GM12878 (cell line): Measurements from ENCODE around the gene ANKRD30BL. TPM values are rescaled to one million over a fixed set of nuclear protein-coding genes. Genes with fewer than 3 reads are reported as not detected.
"Not testable (repeated sequence)": the region's sequence is repeated elsewhere in the genome, so short reads cannot be mapped to it uniquely, and the experiment has no call there.

Experiments used
- ATAC-seq: fragments of 200-7000 bp; cut with Tn5 transposase; 3 replicates; pipeline ENCODE4 v1.9.1; 2020; ENCODE audit warnings: mild to moderate bottlenecking, moderate library complexity
- BruUV-seq: library from RNA; stranded (reverse); fragments of 400-500 nt; replicated peaks from 2 replicates; lab custom pipeline; 2021; lab: Mats Ljungman, UMichigan
- CTCF ChIA-PET: fragments of 300-600 bp; sonication (Branson Sonifier 250); formaldehyde crosslinking; extraction: SDS; loops from one replicate; lab custom pipeline; 2021; ENCODE audit warnings: inconsistent platforms; lab: Yijun Ruan, JAX
- POLR2A ChIA-PET: fragments of 350-600 bp; formaldehyde crosslinking; extraction: SDS; loops from one replicate; lab custom pipeline; 2021; ENCODE audit warnings: inconsistent platforms; lab: Charles Lee
- RAD21 ChIA-PET: fragments of 300-600 bp; sonication (Branson Sonifier 250); formaldehyde crosslinking; loops from one replicate; lab custom pipeline; 2023; ENCODE audit warnings: antibody characterized with exemption; ENCODE audit not compliant: unreplicated experiment; lab: Charles Lee
- SMC1A ChIA-PET: fragments of 300-600 bp; sonication (Branson Sonifier 250); formaldehyde crosslinking; loops from one replicate; lab custom pipeline; 2023; ENCODE audit not compliant: unreplicated experiment, uncharacterized antibody; lab: Charles Lee
- DNase-seq: peaks from one replicate; pipeline ENCODE4 v3.0.0-alpha.2; 2011; ENCODE audit warnings: low read depth, low spot score
- FAIRE-seq: peaks from 3 replicates; lab custom pipeline; 2011; peaks lifted over from hg19 to GRCh38; lab: Jason Lieb, UNC
- H2AFZ ChIP-seq: 2 replicates; pipeline ENCODE4 v1.6.0; 2011; ENCODE audit warnings: low read depth, low read length, control low read depth; ENCODE audit not compliant: control insufficient read depth
- H3K27ac ChIP-seq: 2 replicates; pipeline ENCODE4 v1.5.1; 2011; ENCODE audit warnings: control low read depth; ENCODE audit not compliant: control insufficient read depth, insufficient read depth
- H3K27me3 ChIP-seq, 2 experiments: replicated peaks in 1 of 2; 2 replicates each; pipeline versions ENCODE4 v1.6.0 to v1.6.1; 2011; ENCODE audit warnings: low read length in 1 of 2; ENCODE audit not compliant: control insufficient read depth in 2 of 2, insufficient read depth in 2 of 2
- H3K36me3 ChIP-seq, 2 experiments: 2 replicates each; pipeline ENCODE4 v1.5.1; 2011; ENCODE audit warnings: low read length in 1 of 2; ENCODE audit not compliant: control insufficient read depth in 2 of 2, insufficient read depth in 2 of 2
- H3K4me1 ChIP-seq: 2 replicates; pipeline ENCODE4 v1.6.1; 2011; ENCODE audit warnings: mild to moderate bottlenecking, low read length, moderate library complexity, mixed read lengths; ENCODE audit not compliant: control insufficient read depth, insufficient read depth
- H3K4me2 ChIP-seq: 2 replicates; pipeline ENCODE4 v1.6.0; 2011; ENCODE audit warnings: control low read depth; ENCODE audit not compliant: control insufficient read depth, insufficient read depth
- H3K4me3 ChIP-seq: fragments of 200-600 bp; sonication (generic); 2 replicates; pipeline ENCODE4 v1.5.1; 2016
- H3K79me2 ChIP-seq: 2 replicates; pipeline ENCODE4 v1.6.0; 2011; ENCODE audit warnings: low read length; ENCODE audit not compliant: control insufficient read depth, insufficient read depth
- H3K9ac ChIP-seq: 2 replicates; pipeline ENCODE4 v1.8.0; 2011; ENCODE audit warnings: low read length, control low read depth, mixed read lengths; ENCODE audit not compliant: control insufficient read depth, insufficient read depth
- H3K9me3 ChIP-seq: replicated peaks from 3 replicates; pipeline ENCODE4 v1.5.1; 2011; ENCODE audit warnings: mild to moderate bottlenecking, low read length; ENCODE audit not compliant: control insufficient read depth, insufficient read depth
- H4K20me1 ChIP-seq: 2 replicates; pipeline ENCODE4 v1.6.0; 2011; ENCODE audit not compliant: control insufficient read depth, insufficient read depth
- MEF2B ChIP-seq: fragments of 450-650 bp; IDR thresholded peaks from 2 replicates; pipeline ENCODE4 v1.6.1; 2018; ENCODE audit warnings: mild to moderate bottlenecking, moderate library complexity; ENCODE audit not compliant: partially characterized antibody, poor library complexity, severe bottlenecking
- MTA2 ChIP-seq: fragments of 450-650 bp; IDR thresholded peaks from 2 replicates; pipeline ENCODE4 v1.6.1; 2016; ENCODE audit warnings: low read depth, mild to moderate bottlenecking, moderate library complexity
- WGBS: methylation state at CpG from one replicate; pipeline ENCODE4 v1.1.6; 2016; ENCODE audit warnings: low lambda C conversion rate; ENCODE audit not compliant: insufficient replicate concordance, insufficient coverage; ENCODE audit errors: missing lambda C conversion rate; 5-methylcytosine and 5-hydroxymethylcytosine counted together
- in situ Hi-C: fragments of 300-500 bp; cut with MboI; formaldehyde crosslinking; loops from 9 replicates; pipeline ENCODE4 v1.14.3; 2018; ENCODE audit warnings: mixed read lengths
- intact Hi-C: fragments of 100-400 bp; cut with micrococcal nuclease; formaldehyde crosslinking; loops from one replicate; pipeline ENCODE4 v1.14.2; 2022; ENCODE audit not compliant: unreplicated experiment
- polyA plus RNA-seq, 11 experiments: library from polyadenylated mRNA; depleted of rRNA in 4 of 11; unstranded in 6 of 11; stranded (reverse) in 5 of 11; fragments of >200 nt; fragmentation: Nextera tagmentation in 4 of 11; fragmentation: Illumina TruSeq in 1 of 11; extraction: Ambion mirVana in 4 of 11; extraction: Trizol in 1 of 11; gene quantifications; 1 replicate in 1 of 11; 2 replicates in 10 of 11; pipeline versions ENCODE4 v1.2.1 to v1.2.3, GENCODE V29; 2011 to 2016; ENCODE audit warnings: inconsistent platforms in 2 of 11, missing spikeins in 2 of 11, low read depth in 1 of 11
- total RNA-seq, 4 experiments: library from RNA; depleted of rRNA in 3 of 4; stranded (reverse); fragments of >200 nt in 3 of 4; fragmentation: Illumina TruSeq in 1 of 4; extraction: Trizol in 1 of 4; gene quantifications; 2 replicates each; pipeline versions ENCODE4 v1.2.1 to v1.2.3, GENCODE V29; 2013 to 2021

Gene ANKRD30BL
- total and polyA plus RNA-seq, 10 of the 15 experiments (the other 5 are each of a cell fraction or from before 2014, with no cell fraction given) = 0.04 to 6.9 (median 0.12) TPM; not detected in 2

DNA sequence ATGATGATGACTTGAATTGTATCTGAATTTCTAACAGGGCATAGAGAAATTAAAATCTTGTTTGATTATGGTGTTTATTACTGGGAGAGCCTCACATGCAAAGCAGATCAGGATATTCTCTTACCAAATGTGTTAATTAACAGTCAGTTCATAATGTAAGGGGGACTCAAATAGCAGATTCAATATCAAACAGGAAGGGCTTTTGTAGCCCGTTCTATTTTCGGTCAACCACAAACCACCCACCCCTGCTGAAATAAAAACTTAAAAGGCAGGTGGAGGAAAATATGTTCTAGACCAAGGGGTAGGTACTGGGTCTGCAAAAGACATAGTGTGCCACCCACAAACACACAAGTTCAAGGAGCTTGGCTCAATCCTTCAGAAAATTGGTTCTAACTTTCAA is 41.1 kb upstream of the ANKRD30BL start:
- CTCF ChIA-PET, H3K4me2 ChIP-seq, H3K4me3 ChIP-seq, H3K9ac ChIP-seq, H3K79me2 ChIP-seq, ATAC-seq, H3K36me3 ChIP-seq, POLR2A ChIA-PET, H3K9me3 ChIP-seq, RAD21 ChIA-PET, H3K4me1 ChIP-seq, FAIRE-seq, H2AFZ ChIP-seq, BruUV-seq, intact Hi-C loops, SMC1A ChIA-PET, in situ Hi-C loops, H3K27me3 ChIP-seq, H4K20me1 ChIP-seq, H3K27ac ChIP-seq: not testable (repeated sequence)
- DNase-seq = peak; percentile 3
- TF ChIP-seq MEF2B (peak; percentile 69), MTA2 (peak; percentile 50; the same call in 1 of the 2 replicates)
- 0% methylated on average over 2 of the region's 2 CpGs for WGBS

DNA sequence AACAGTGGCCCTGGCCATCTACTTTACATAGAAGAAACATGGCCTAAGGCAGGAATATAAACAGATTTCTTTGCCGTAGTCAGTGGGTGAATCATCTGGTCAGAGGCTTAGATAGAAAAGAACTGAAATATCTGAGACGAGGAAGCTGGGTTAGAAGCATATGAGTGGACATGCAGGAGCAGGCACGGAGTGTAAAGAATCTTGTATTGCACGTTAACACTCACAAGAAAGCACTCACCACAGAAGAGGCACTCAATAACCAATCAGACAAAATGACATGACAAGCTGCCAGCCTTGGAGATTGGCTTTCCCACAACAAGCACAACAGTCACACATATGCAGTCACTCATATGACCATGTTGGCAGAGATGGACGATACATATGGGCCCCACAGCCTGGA is 31.1 kb upstream of the ANKRD30BL start:
- FAIRE-seq, POLR2A ChIA-PET, RAD21 ChIA-PET: not testable (repeated sequence)

DNA sequence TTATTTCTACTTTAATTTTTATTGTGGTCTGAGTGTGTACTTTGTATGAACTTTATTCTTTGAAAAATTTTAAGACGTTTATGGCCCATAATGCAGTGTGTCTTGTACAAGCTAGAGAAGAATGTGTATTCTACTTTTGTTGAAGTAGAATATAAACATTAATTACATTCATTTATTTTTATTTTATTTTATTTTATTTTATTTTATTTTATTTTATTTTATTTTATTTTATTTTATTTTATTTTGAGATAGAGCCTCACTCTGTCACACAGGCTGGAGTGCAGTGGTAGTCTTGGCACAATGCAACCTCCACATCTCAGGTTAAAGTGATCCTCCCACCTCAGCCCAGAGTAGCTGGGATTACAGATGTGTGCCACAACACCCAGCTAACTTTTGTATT is 5.3 kb upstream of the ANKRD30BL start:
- H3K4me1 ChIP-seq, H3K36me3 ChIP-seq, H3K4me2 ChIP-seq, BruUV-seq, H3K27me3 ChIP-seq, DNase-seq, ATAC-seq, H3K79me2 ChIP-seq, H4K20me1 ChIP-seq, SMC1A ChIA-PET, FAIRE-seq, CTCF ChIA-PET, RAD21 ChIA-PET, H3K27ac ChIP-seq, intact Hi-C loops, H2AFZ ChIP-seq, H3K4me3 ChIP-seq, POLR2A ChIA-PET, H3K9ac ChIP-seq, in situ Hi-C loops, H3K9me3 ChIP-seq: not testable (repeated sequence)
- 0% methylated on average over 1 of the region's 1 CpG for WGBS

More for the DNA sequence above, 31.1 kb upstream of the ANKRD30BL start:
- H3K27me3 ChIP-seq, H2AFZ ChIP-seq, H3K27ac ChIP-seq, H3K9me3 ChIP-seq, H3K4me3 ChIP-seq, H3K4me1 ChIP-seq, BruUV-seq, DNase-seq, in situ Hi-C loops, ATAC-seq, H3K4me2 ChIP-seq, SMC1A ChIA-PET, H3K79me2 ChIP-seq, H3K9ac ChIP-seq, CTCF ChIA-PET, H4K20me1 ChIP-seq, intact Hi-C loops, H3K36me3 ChIP-seq: not testable (repeated sequence)
- WGBS = 8% methylated on average over 3 of the region's 5 CpGs

DNA sequence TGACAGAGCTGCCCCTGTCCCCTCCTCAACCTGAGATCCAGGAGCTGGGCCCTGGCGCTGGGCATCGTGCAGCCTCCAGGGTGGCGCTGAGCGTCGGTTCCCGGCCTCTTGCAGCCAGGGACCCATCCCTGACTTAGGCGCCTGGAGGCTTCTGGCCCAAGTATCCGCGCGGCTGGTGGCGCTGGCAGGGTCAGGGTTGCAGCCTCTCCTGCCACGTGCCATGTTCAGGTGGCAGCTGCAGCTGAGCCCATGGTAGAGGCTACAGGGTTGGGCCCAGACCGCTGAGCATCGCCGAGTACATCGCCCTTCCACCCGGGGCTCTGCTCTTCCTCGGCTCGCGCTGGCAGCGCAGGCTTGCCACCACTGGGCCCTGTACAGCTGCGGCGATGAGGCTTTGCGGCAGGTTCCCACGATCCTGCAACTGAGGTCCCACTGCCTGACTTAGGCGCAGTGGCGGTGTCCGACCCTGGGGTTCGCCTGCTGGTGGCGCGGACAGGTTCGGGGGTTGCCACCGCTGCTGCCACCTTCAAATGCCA is 441 bp upstream of the ANKRD30BL start:
- H3K27me3 ChIP-seq, H3K4me1 ChIP-seq, CTCF ChIA-PET, BruUV-seq, H3K9me3 ChIP-seq, POLR2A ChIA-PET, H3K27ac ChIP-seq, H3K4me2 ChIP-seq, H3K4me3 ChIP-seq, ATAC-seq, RAD21 ChIA-PET, intact Hi-C loops, H3K36me3 ChIP-seq, H3K9ac ChIP-seq, FAIRE-seq, H3K79me2 ChIP-seq, in situ Hi-C loops, H4K20me1 ChIP-seq, H2AFZ ChIP-seq, SMC1A ChIA-PET, DNase-seq: not testable (repeated sequence)
- 92% methylated on average over 24 of the region's 33 CpGs for WGBS
